Thyroid gland (tissue), 4 donors: ENCODE data around the gene ZBTB34.

Experiments
- CTCF ChIP-seq, 6 experiments: fragments of 200-600 bp in 3 of 6; fragments of 450-650 bp in 3 of 6; sonication (generic) in 3 of 6; IDR thresholded peaks; one replicate each; pipeline ENCODE4 v1.5.1; 2016 to 2019; ENCODE audit warnings: antibody characterized with exemption in 6 of 6, mild to moderate bottlenecking in 2 of 6, inconsistent platforms in 1 of 6, moderate library complexity in 1 of 6
- POLR2A ChIP-seq, 2 donors: fragments of 450-650 bp; IDR thresholded peaks; one replicate each; pipeline ENCODE4 v1.6.1; 2017; ENCODE audit warnings: antibody characterized with exemption in 2 of 2, mild to moderate bottlenecking in 2 of 2, moderate library complexity in 1 of 2

- TF ChIP-seq CTCF (IDR thresholded peaks at IDR 0.05) (no peak), POLR2A (IDR thresholded peaks at IDR 0.05) (no peak)
Observed at GRCh38 chr9:126933334-126933980, 73.0 kb downstream of the ZBTB34 start.
